ENCODE results near the gene SGSH.
"Not testable (repeated sequence)": the region's sequence is repeated elsewhere in the genome, so short reads cannot be mapped to it uniquely, and the experiment has no call there.

SGSH gene

GRCh38 chr17:80260791-80261158, 40.6 kb upstream of the SGSH start, which contains the start of gene RNF213:
Gene RNF213, plus strand, starts transcription at chr17:80260852. Its CDS starts 2,830 bp downstream, at chr17:80263682.
- in situ Hi-C loops (cut with HindIII; ENCODE audit: low pct_unique_long_range_greater_than_20kb, low sequenced_read_pairs): no loop called here
- TF ChIP-seq JUND (IDR thresholded peaks at IDR 0.05; ENCODE audit: low read depth): no peak
- DNase-seq (ENCODE audit: low read depth in 1 of 2, low spot score in 1 of 2): peak; percentile 43 to 85

GRCh38 chr17:80260069-80260535, 40.0 kb upstream of the SGSH start:
- TF ChIP-seq JUND (IDR thresholded peaks at IDR 0.05; ENCODE audit: low read depth): no peak
- peak; percentile 63 to 86 for DNase-seq (ENCODE audit: low read depth in 1 of 2, low spot score in 1 of 2)
- in situ Hi-C loops (cut with HindIII; ENCODE audit: low pct_unique_long_range_greater_than_20kb, low sequenced_read_pairs): no loop called here

- in situ Hi-C loops (cut with HindIII; ENCODE audit: low pct_unique_long_range_greater_than_20kb, low sequenced_read_pairs): no loop called here
- DNase-seq (ENCODE audit: low read depth in 1 of 2, low spot score in 1 of 2): no peak
- no peak for TF ChIP-seq JUND (IDR thresholded peaks at IDR 0.05; ENCODE audit: low read depth)
These were observed 39.4 kb upstream of the SGSH start for GRCh38 chr17:80259457-80260068.

GRCh38 chr17:80258296-80258695, 38.2 kb upstream of the SGSH start:
- DNase-seq (ENCODE audit: low read depth in 1 of 2, low spot score in 1 of 2); in situ Hi-C loops (cut with HindIII; ENCODE audit: low pct_unique_long_range_greater_than_20kb, low sequenced_read_pairs): not testable (repeated sequence)

- DNase-seq (ENCODE audit: low read depth in 1 of 2, low spot score in 1 of 2): no peak
- no peak for TF ChIP-seq JUND (IDR thresholded peaks at IDR 0.05; ENCODE audit: low read depth)
- in situ Hi-C loops (cut with HindIII; ENCODE audit: low pct_unique_long_range_greater_than_20kb, low sequenced_read_pairs): no loop called here
These were observed 37.6 kb upstream of the SGSH start for GRCh38 chr17:80257716-80258213.

GRCh38 chr17:80256034-80256350, 35.9 kb upstream of the SGSH start:
- DNase-seq (ENCODE audit: low read depth in 1 of 2, low spot score in 1 of 2): no peak
- in situ Hi-C loops (cut with HindIII; ENCODE audit: low pct_unique_long_range_greater_than_20kb, low sequenced_read_pairs): no loop called here
- TF ChIP-seq JUND (IDR thresholded peaks at IDR 0.05; ENCODE audit: low read depth): no peak

- peak; percentile 88 to 94 for DNase-seq (ENCODE audit: low read depth in 1 of 2, low spot score in 1 of 2)
- peak; percentile 91 for TF ChIP-seq JUND (IDR thresholded peaks at IDR 0.05; ENCODE audit: low read depth)
- in situ Hi-C loops (cut with HindIII; ENCODE audit: low pct_unique_long_range_greater_than_20kb, low sequenced_read_pairs): no loop called here
These were observed 34.5 kb upstream of the SGSH start for GRCh38 chr17:80254396-80255251.

GRCh38 chr17:80253631-80254395, 33.7 kb upstream of the SGSH start:
- in situ Hi-C loops (cut with HindIII; ENCODE audit: low pct_unique_long_range_greater_than_20kb, low sequenced_read_pairs): no loop called here
- TF ChIP-seq JUND (IDR thresholded peaks at IDR 0.05; ENCODE audit: low read depth): no peak
- DNase-seq (ENCODE audit: low read depth in 1 of 2, low spot score in 1 of 2): peak in 1 of 2 experiments; percentile 70

- in situ Hi-C loops (cut with HindIII; ENCODE audit: low pct_unique_long_range_greater_than_20kb, low sequenced_read_pairs): no loop called here
- TF ChIP-seq JUND (IDR thresholded peaks at IDR 0.05; ENCODE audit: low read depth): no peak
- peak; percentile 85 to 93 for DNase-seq (ENCODE audit: low read depth in 1 of 2, low spot score in 1 of 2)
These were observed 32.7 kb upstream of the SGSH start for GRCh38 chr17:80252871-80253270.

- no peak for TF ChIP-seq JUND (IDR thresholded peaks at IDR 0.05; ENCODE audit: low read depth)
- no peak for DNase-seq (ENCODE audit: low read depth in 1 of 2, low spot score in 1 of 2)
- in situ Hi-C loops (cut with HindIII; ENCODE audit: low pct_unique_long_range_greater_than_20kb, low sequenced_read_pairs): no loop called here
These were observed 31.8 kb upstream of the SGSH start for GRCh38 chr17:80251966-80252365.

GRCh38 chr17:80248894-80249710, 29.0 kb upstream of the SGSH start:
- in situ Hi-C loops (cut with HindIII; ENCODE audit: low pct_unique_long_range_greater_than_20kb, low sequenced_read_pairs): no loop called here
- no peak for DNase-seq (ENCODE audit: low read depth in 1 of 2, low spot score in 1 of 2)
- no peak for TF ChIP-seq JUND (IDR thresholded peaks at IDR 0.05; ENCODE audit: low read depth)

Measured in T47D (cell line).